Panc1 (cell line): ENCODE measurements around the gene FZR1.

Experiments used
- POLR2AphosphoS5 ChIP-seq: IDR thresholded peaks from 2 replicates; pipeline ENCODE4 v1.6.1; 2012; ENCODE audit warnings: mild to moderate bottlenecking, low read depth, low read length, moderate library complexity
- TCF7L2 ChIP-seq: IDR thresholded peaks from 2 replicates; pipeline ENCODE4 v1.6.1; 2011; ENCODE audit warnings: mild to moderate bottlenecking, low read depth, low read length, inconsistent platforms
- TF ChIP-seq, protein P1 (sequence below): fragments of 450-650 bp; IDR thresholded peaks from 2 replicates; pipeline ENCODE4 v1.5.1; 2017; ENCODE audit warnings: mild to moderate bottlenecking
- TF ChIP-seq, protein P2 (sequence below), 2 experiments: IDR thresholded peaks; 2 replicates each; pipeline ENCODE4 v1.6.1; 2011 to 2012; ENCODE audit warnings: low read depth in 2 of 2, control low read depth in 1 of 2, low read length in 1 of 2, mild to moderate bottlenecking in 1 of 2, moderate library complexity in 1 of 2; ENCODE audit not compliant: insufficient read depth in 1 of 2

DNA sequence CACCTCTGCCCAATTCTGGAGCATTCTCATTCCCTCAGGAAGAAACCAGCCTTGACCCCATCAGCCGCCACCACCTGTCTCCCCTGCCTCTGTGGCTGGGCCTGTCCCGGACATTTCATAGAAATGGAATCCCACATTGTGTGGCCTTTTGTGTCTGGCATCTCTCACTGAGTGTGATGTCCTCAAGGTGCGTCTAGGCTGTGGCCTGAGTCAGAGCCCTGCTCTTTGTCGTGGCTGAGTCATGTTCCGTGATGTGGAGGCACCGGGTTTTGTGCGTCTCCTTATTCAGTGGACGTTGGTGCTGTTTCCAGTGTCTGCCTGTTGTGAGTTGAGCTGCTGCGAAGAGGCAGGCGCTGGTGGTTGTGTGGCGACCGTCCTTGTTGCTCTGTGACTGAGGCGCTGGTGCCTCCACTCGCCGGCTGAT, 3.5 kb downstream of the FZR1 start:
- TF ChIP-seq, protein P1, sequence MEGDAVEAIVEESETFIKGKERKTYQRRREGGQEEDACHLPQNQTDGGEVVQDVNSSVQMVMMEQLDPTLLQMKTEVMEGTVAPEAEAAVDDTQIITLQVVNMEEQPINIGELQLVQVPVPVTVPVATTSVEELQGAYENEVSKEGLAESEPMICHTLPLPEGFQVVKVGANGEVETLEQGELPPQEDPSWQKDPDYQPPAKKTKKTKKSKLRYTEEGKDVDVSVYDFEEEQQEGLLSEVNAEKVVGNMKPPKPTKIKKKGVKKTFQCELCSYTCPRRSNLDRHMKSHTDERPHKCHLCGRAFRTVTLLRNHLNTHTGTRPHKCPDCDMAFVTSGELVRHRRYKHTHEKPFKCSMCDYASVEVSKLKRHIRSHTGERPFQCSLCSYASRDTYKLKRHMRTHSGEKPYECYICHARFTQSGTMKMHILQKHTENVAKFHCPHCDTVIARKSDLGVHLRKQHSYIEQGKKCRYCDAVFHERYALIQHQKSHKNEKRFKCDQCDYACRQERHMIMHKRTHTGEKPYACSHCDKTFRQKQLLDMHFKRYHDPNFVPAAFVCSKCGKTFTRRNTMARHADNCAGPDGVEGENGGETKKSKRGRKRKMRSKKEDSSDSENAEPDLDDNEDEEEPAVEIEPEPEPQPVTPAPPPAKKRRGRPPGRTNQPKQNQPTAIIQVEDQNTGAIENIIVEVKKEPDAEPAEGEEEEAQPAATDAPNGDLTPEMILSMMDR, result no peak
- TF ChIP-seq, protein P2, sequence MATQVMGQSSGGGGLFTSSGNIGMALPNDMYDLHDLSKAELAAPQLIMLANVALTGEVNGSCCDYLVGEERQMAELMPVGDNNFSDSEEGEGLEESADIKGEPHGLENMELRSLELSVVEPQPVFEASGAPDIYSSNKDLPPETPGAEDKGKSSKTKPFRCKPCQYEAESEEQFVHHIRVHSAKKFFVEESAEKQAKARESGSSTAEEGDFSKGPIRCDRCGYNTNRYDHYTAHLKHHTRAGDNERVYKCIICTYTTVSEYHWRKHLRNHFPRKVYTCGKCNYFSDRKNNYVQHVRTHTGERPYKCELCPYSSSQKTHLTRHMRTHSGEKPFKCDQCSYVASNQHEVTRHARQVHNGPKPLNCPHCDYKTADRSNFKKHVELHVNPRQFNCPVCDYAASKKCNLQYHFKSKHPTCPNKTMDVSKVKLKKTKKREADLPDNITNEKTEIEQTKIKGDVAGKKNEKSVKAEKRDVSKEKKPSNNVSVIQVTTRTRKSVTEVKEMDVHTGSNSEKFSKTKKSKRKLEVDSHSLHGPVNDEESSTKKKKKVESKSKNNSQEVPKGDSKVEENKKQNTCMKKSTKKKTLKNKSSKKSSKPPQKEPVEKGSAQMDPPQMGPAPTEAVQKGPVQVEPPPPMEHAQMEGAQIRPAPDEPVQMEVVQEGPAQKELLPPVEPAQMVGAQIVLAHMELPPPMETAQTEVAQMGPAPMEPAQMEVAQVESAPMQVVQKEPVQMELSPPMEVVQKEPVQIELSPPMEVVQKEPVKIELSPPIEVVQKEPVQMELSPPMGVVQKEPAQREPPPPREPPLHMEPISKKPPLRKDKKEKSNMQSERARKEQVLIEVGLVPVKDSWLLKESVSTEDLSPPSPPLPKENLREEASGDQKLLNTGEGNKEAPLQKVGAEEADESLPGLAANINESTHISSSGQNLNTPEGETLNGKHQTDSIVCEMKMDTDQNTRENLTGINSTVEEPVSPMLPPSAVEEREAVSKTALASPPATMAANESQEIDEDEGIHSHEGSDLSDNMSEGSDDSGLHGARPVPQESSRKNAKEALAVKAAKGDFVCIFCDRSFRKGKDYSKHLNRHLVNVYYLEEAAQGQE (IDR thresholded peaks at IDR 0.05; ENCODE audit: insufficient read depth in 1 of 2, low read depth in 2 of 2, low read length in 1 of 2), result no peak
- TF ChIP-seq POLR2AphosphoS5, result no peak
- TF ChIP-seq TCF7L2, result no peak
